SK-N-SH (cell line): ENCODE data around the gene ALDH1L2. TPM values are rescaled to one million over a fixed set of nuclear protein-coding genes. Genes with fewer than 3 reads are reported as not detected.

Experiments
- CTCF ChIA-PET: fragments of 300-600, 350-600 bp; formaldehyde crosslinking; extraction: SDS; loops from one replicate; lab custom pipeline; 2021; lab: Yijun Ruan, JAX
- POLR2A ChIA-PET: fragments of 350-600 bp; sonication (Branson Sonifier 250); formaldehyde crosslinking; extraction: SDS; loops from one replicate; lab custom pipeline; 2020; ENCODE audit warnings: antibody characterized with exemption, inconsistent platforms; lab: Yijun Ruan, JAX
- DNase-seq: peaks from one replicate; pipeline ENCODE4 v3.0.0; 2012
- H2AFZ ChIP-seq: fragments of 200-600 bp; sonication (generic); 2 replicates; pipeline ENCODE4 v1.8.1; 2016; ENCODE audit warnings: antibody characterized with exemption, mild to moderate bottlenecking, low read depth
- H3F3A ChIP-seq: fragments of 200-600 bp; sonication (generic); replicated peaks from 2 replicates; pipeline ENCODE3; 2016; ENCODE audit warnings: antibody characterized with exemption, mild to moderate bottlenecking; ENCODE audit not compliant: insufficient read depth
- H3K27ac ChIP-seq, 2 experiments: fragments of 200-500 bp in 1 of 2; fragments of 200-600 bp in 1 of 2; sonication (Bioruptor generic) in 1 of 2; sonication (generic), shearing (Covaris generic) in 1 of 2; 2 replicates each; pipeline versions ENCODE4 v1.5.1 to v1.6.1; 2014 to 2016; ENCODE audit warnings: low read depth in 2 of 2, inconsistent platforms in 1 of 2, low read length in 1 of 2, mild to moderate bottlenecking in 1 of 2, mixed read lengths in 1 of 2
- H3K27me3 ChIP-seq: fragments of 200-600 bp; sonication (generic), shearing (Covaris generic); 2 replicates; pipeline ENCODE4 v1.6.1; 2016; ENCODE audit warnings: mixed run types; ENCODE audit not compliant: insufficient read depth
- H3K36me3 ChIP-seq, 2 experiments: fragments of 200-500 bp in 1 of 2; fragments of 200-600 bp in 1 of 2; sonication (Bioruptor generic) in 1 of 2; sonication (generic) in 1 of 2; replicated peaks in 1 of 2; 2 replicates each; pipeline versions ENCODE3 to v1.5.1; 2014 to 2016; ENCODE audit warnings: low read length in 1 of 2, mild to moderate bottlenecking in 1 of 2; ENCODE audit not compliant: insufficient read depth in 2 of 2, control insufficient read depth in 1 of 2
- H3K4me1 ChIP-seq, 2 experiments: fragments of 200-500 bp in 1 of 2; fragments of 200-600 bp in 1 of 2; sonication (Bioruptor generic) in 1 of 2; sonication (generic), shearing (Covaris generic) in 1 of 2; 2 replicates each; pipeline versions ENCODE4 v1.5.1 to v1.6.1; 2014 to 2016; ENCODE audit warnings: low read depth in 1 of 2, low read length in 1 of 2, mixed run types in 1 of 2; ENCODE audit not compliant: insufficient read depth in 2 of 2, control insufficient read depth in 1 of 2
- H3K4me2 ChIP-seq: fragments of 200-600 bp; sonication (generic), shearing (Covaris generic); 2 replicates; pipeline ENCODE4 v1.6.1; 2017; ENCODE audit warnings: mixed run types
- H3K4me3 ChIP-seq, 2 experiments: fragments of 200-500 bp in 1 of 2; fragments of 200-600 bp in 1 of 2; sonication (Bioruptor generic) in 1 of 2; sonication (generic), shearing (Covaris generic) in 1 of 2; 2 replicates each; pipeline versions ENCODE4 v1.5.1 to v1.8.1; 2014 to 2016; ENCODE audit warnings: low read depth in 2 of 2, inconsistent platforms in 1 of 2, low read length in 1 of 2, mild to moderate bottlenecking in 1 of 2, mixed read lengths in 1 of 2, moderate library complexity in 1 of 2
- H3K79me2 ChIP-seq: fragments of 200-600 bp; sonication (generic); 2 replicates; pipeline ENCODE4 v1.8.1; 2017; ENCODE audit warnings: mild to moderate bottlenecking; ENCODE audit not compliant: insufficient read depth
- H3K9ac ChIP-seq: fragments of 200-600 bp; sonication (generic); 2 replicates; pipeline ENCODE4 v1.6.1; 2017; ENCODE audit warnings: mixed run types
- H3K9me2 ChIP-seq: fragments of 200-600 bp; sonication (generic); 2 replicates; pipeline ENCODE4 v1.6.1; 2017; ENCODE audit warnings: mixed run types
- H3K9me3 ChIP-seq: fragments of 200-600 bp; sonication (generic); 2 replicates; pipeline ENCODE4 v1.6.1; 2017; ENCODE audit warnings: mixed run types, mild to moderate bottlenecking, moderate library complexity
- H4K20me1 ChIP-seq: fragments of 200-600 bp; sonication (generic); 2 replicates; pipeline ENCODE4 v1.6.1; 2017; ENCODE audit warnings: mild to moderate bottlenecking, mixed run types; ENCODE audit not compliant: insufficient read depth
- FOXJ3 ChIP-seq: sonication (generic); formaldehyde crosslinking; IDR thresholded peaks from 2 replicates; pipeline ENCODE4 v1.5.1; 2020; ENCODE audit warnings: mild to moderate bottlenecking, missing genetic modification reagents
- JUND ChIP-seq: IDR thresholded peaks from 2 replicates; pipeline ENCODE4 v1.4.0; 2012
- NRF1 ChIP-seq: IDR thresholded peaks from 2 replicates; pipeline ENCODE4 v1.6.1; 2012; ENCODE audit warnings: low read depth, mild to moderate bottlenecking, low read length
- POLR2AphosphoS5 ChIP-seq: IDR thresholded peaks from 2 replicates; pipeline ENCODE4 v1.6.1; 2012; ENCODE audit warnings: low read depth, low read length
- RAD21 ChIP-seq: IDR thresholded peaks from 2 replicates; pipeline ENCODE4 v1.6.1; 2012; ENCODE audit warnings: mild to moderate bottlenecking, low read length
- RFX5 ChIP-seq: IDR thresholded peaks from 2 replicates; pipeline ENCODE4 v1.6.1; 2012; ENCODE audit warnings: mild to moderate bottlenecking, improper control_type of control experiment, low read length
- SIN3A ChIP-seq: IDR thresholded peaks from 2 replicates; pipeline ENCODE4 v1.6.1; 2012; ENCODE audit warnings: low read depth, mild to moderate bottlenecking, low read length, moderate library complexity, borderline replicate concordance
- TAF1 ChIP-seq: IDR thresholded peaks from 2 replicates; pipeline ENCODE4 v1.6.1; 2012; ENCODE audit warnings: low read depth, mild to moderate bottlenecking, low read length, moderate library complexity, borderline replicate concordance
- USF2 ChIP-seq: fragments of 150-350 bp; IDR thresholded peaks from 2 replicates; pipeline ENCODE4 v1.6.1; 2017; ENCODE audit warnings: antibody characterized with exemption, low read length, low read depth, borderline replicate concordance
- WGBS: methylation state at CpG from one replicate; pipeline ENCODE4 v1.1.6; 2017; ENCODE audit warnings: low lambda C conversion rate; 5-methylcytosine and 5-hydroxymethylcytosine counted together
- polyA plus RNA-seq, 3 experiments: library from polyadenylated mRNA; depleted of rRNA; stranded (reverse); fragments of >200 nt; gene quantifications; 2 replicates each; pipeline ENCODE4 v1.2.3, GENCODE V29; 2012
- TF ChIP-seq, protein P1 (sequence below): IDR thresholded peaks from 2 replicates; pipeline ENCODE4; 2012

Gene ALDH1L2
- polyA plus RNA-seq, 1 of the 3 experiments (the other 2 are of a cell fraction): 1.9 TPM

- WGBS: 87% methylated on average over 1 of the region's 1 CpG
- Histone ChIP-seq H4K20me1 (peaks cover 3% of the 10 kb centered on the region; the same call in 1 of the 2 replicates), H3K4me2 (no peak overlapping the region), H3K27me3 (no peaks in the 10 kb centered on the region), H3K4me1 (no peaks in the 10 kb centered on the region; a peak in 2 of 4 replicates), H3K9ac (no peak overlapping the region), H3F3A (no peaks in the 10 kb centered on the region), H3K4me3 (no peak overlapping the region), H3K27ac (no peak overlapping the region), H3K36me3 (peaks cover 93 to 97% of the 10 kb centered on the region in 2 experiments), H2AFZ (no peak overlapping the region), H3K79me2 (peaks cover 45% of the 10 kb centered on the region), H3K9me3 (no peaks in the 10 kb centered on the region), H3K9me2 (no peaks in the 10 kb centered on the region)
- TF ChIP-seq RFX5 (no peak), SIN3A (no peak), USF2 (no peak), NRF1 (no peak), POLR2AphosphoS5 (no peak), JUND (no peak), RAD21 (no peak)
- ChIA-PET CTCF (no interaction called here), POLR2A (no interaction called here)
- DNase-seq: no peak
These were observed 32.7 kb upstream of the ALDH1L2 start for GRCh38 chr12:105116969-105117368.

DNA sequence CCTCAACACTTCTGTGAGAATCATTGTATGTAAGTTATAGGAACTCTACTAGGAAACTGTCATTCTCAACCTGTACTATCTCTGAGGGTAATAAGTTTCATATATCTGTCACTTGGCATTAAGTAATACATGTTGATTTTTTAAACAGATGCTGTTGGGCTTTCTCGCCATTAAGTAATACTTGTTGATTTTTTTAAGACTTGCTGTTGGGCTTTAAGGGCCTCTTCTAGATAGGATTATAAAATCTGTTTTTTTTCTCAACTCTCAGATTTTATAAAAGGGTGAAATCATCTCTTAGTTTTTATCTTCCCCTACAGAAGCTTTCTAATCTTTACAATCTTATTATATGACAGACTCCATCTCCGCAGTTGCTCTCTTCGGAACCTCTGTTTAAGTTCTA is 28.8 kb upstream of the ALDH1L2 start:
- peaks cover 29% of the 10 kb centered on the region for H4K20me1 ChIP-seq
- no peaks in the 10 kb centered on the region for H3K27me3 ChIP-seq
- DNase-seq: no peak
- H3K9me2 ChIP-seq: no peaks in the 10 kb centered on the region
- CTCF ChIA-PET: interaction anchor here (0.7 kb wide), 1 partner anchor 1288 kb away, joined by 3 read pairs; no protein-coding TSS in a partner anchor
- peaks cover 6 to 16% of the 10 kb centered on the region in 2 experiments; a peak in 3 of 4 replicates for H3K4me1 ChIP-seq
- peaks cover 79% of the 10 kb centered on the region for H3K79me2 ChIP-seq
- H3K36me3 ChIP-seq: peaks cover 66 to 71% of the 10 kb centered on the region in 2 experiments
- no peak overlapping the region for H3K27ac ChIP-seq
- TF ChIP-seq RFX5: no peak
- TF ChIP-seq, protein P1, sequence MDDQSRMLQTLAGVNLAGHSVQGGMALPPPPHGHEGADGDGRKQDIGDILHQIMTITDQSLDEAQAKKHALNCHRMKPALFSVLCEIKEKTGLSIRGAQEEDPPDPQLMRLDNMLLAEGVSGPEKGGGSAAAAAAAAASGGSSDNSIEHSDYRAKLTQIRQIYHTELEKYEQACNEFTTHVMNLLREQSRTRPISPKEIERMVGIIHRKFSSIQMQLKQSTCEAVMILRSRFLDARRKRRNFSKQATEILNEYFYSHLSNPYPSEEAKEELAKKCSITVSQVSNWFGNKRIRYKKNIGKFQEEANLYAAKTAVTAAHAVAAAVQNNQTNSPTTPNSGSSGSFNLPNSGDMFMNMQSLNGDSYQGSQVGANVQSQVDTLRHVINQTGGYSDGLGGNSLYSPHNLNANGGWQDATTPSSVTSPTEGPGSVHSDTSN: no peak
- TF ChIP-seq NRF1: no peak
- no peak for TF ChIP-seq TAF1
- TF ChIP-seq POLR2AphosphoS5: no peak
- TF ChIP-seq FOXJ3 (CRISPR knock-in tag): no peak
- no peak overlapping the region for H3K9ac ChIP-seq
- POLR2A ChIA-PET: no interaction called here
- H3K4me2 ChIP-seq: no peak overlapping the region
- 98% methylated on average over 3 of the region's 3 CpGs for WGBS
- H3K4me3 ChIP-seq: no peak overlapping the region
- H3K9me3 ChIP-seq: no peaks in the 10 kb centered on the region
- H3F3A ChIP-seq: peaks cover 28% of the 10 kb centered on the region
- H2AFZ ChIP-seq: no peak overlapping the region
